ENCODE measurements around the gene ARMCX4.
"Not testable (repeated sequence)": the region's sequence is repeated elsewhere in the genome, so short reads cannot be mapped to it uniquely, and the experiment has no call there.

Gene ARMCX4

DNA sequence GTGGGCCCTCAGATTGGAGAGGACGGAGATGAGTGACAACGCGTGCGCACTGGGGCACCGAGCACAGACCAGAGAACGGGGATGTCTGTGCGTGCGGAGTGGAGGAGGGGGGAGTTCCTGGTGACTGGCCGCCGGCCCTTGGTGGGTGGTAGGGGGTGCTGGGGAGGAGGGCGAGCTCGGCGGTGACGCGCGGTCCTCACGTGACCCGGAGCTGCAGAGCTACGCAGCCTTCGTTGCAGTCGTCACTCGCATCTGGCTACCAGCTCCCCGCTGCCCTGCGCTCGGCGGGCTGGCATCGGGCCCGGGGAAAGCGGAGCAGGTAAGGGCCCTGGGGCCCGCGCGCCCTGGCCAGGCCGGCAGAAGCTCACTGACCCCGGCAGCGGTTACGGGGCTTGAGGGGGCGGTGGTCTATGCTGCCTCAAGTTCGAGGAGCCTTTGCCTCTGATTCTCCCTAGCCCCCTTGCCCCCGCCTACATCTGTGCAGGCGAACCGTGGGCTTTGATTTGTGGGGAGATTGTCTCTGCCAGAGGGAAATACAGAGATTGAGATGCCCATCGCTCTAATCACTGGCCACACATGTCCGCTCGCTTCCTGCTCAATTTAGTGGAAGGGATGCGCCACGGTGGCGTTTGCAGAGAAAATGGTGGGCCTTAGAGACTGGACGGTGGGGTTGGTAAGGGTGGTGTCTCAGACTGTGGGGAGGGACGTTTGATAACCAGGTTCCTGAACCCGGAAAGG is at the start of gene ARMCX4:
TSS of gene ARMCX4 (plus strand) at position 245 of the 738 bp plus-strand sequence. CDS start 3,134 bp downstream, outside the sequence.
- Mint-ChIP-seq H3K9me3 (no peaks in the 10 kb centered on the region), H3K27ac (no peak within 1 kb of the TSS), H3K36me3 (no peaks in the 10 kb centered on the region), H3K4me1 (peaks cover 9% of the 10 kb centered on the region), H3K27me3 (peaks cover 5% of the 10 kb centered on the region), H3K4me3 (peak within 1 kb of the TSS; percentile 78)
- CTCF ChIA-PET = interaction anchor here (0.6 to 1.0 kb wide), 2 partner anchors 15 to 102 kb away, joined by 3 to 4 read pairs; no protein-coding TSS in a partner anchor
- DNase-seq = peak; percentile 44

DNA sequence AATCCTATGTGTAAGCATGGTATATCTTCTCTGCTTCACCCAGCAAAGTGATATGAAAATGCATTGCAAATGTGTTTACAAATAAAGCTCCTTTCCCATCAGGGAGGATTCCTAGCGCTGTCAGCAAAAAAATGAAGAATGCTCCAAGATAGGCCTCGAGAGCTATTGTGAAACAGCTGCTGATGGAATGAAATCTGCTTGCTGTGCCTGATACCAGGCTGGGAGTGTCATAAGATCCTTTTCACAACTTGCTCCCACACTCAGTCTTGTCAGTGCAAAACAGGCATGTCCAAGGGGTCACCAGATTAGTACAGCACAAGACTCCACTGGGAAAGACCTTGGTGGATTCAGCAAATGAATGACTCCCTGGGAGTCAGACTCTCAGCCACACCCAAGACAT is 43.2 kb upstream of the ARMCX4 start:
- H3K4me3 Mint-ChIP-seq = no peak overlapping the region
- no peak overlapping the region for H3K27ac Mint-ChIP-seq
- no peaks in the 10 kb centered on the region for H3K27me3 Mint-ChIP-seq
- CTCF ChIA-PET = no interaction called here
- H3K4me1 Mint-ChIP-seq = peaks cover 6% of the 10 kb centered on the region
- peaks cover 1% of the 10 kb centered on the region for H3K9me3 Mint-ChIP-seq
- DNase-seq = no peak
- peaks cover 21% of the 10 kb centered on the region for H3K36me3 Mint-ChIP-seq

DNA sequence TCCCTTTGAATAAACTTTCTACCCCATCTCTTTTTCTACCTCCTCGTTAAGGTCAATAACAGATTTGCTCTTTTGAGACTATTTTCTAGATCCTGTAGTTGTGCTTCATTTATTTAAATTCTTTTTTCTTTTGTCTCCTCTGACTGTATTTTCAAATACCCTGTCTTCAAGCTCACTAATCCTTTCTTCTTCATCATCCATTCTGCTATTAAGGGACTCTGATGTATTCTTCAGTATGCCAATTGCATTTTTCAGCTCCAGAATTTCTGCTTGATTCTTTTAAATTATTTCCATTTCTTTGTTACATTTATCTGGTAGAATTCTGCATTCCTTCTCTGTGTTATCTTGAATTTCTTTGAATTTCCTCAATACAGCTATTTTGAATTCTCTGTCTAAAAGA is 36.0 kb upstream of the ARMCX4 start:
- Mint-ChIP-seq H3K4me1 (peaks cover 11% of the 10 kb centered on the region), H3K27me3 (no peaks in the 10 kb centered on the region), H3K27ac (no peak overlapping the region), H3K9me3 (no peaks in the 10 kb centered on the region), H3K4me3 (no peak overlapping the region), H3K36me3 (peaks cover 3% of the 10 kb centered on the region)
- no peak for DNase-seq
- CTCF ChIA-PET = no interaction called here

DNA sequence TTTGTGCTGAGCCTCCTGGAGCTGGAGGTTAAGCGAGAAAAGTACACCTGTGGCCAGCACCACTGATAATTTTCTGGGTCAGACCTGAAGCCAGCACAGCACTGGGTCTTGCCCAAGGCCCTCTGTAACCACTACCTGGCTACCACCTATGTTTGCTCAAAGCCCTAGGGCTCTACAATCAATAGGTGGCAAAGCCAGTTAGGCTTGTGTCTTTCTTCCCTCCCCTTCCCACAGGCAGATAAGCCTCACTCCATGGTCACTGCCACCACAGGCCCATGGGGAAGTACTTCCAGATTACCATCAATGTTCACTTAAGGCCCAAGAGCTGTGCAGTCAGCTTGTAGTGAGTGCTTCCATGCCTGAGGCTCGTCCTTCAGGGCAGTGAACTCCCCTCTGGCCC is 35.2 kb upstream of the ARMCX4 start:
- H3K27me3 Mint-ChIP-seq = no peaks in the 10 kb centered on the region
- H3K36me3 Mint-ChIP-seq = peaks cover 3% of the 10 kb centered on the region
- H3K9me3 Mint-ChIP-seq = no peaks in the 10 kb centered on the region
- peaks cover 11% of the 10 kb centered on the region for H3K4me1 Mint-ChIP-seq
- CTCF ChIA-PET = no interaction called here
- no peak overlapping the region for H3K27ac Mint-ChIP-seq
- no peak overlapping the region for H3K4me3 Mint-ChIP-seq
- no peak for DNase-seq

DNA sequence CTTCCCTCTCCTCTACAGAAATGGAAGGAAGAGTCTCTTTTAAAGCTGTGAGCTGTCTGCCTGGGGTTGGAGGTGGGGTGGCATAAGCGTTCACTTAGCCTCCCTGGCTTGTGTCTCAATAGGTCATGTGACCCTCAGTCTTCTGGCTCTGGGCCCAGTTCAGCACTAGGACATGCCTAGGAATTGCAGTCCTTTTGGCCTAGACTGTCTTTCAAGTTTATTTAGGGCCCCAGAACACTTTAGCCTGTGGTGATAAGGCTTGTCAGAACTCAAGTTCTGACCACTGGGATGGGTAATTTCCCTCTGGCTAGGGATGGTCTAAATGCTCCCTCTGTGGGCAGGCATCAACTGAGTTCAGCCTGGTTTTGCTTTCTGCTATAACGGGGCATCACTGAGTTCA is 34.3 kb upstream of the ARMCX4 start:
- no peak overlapping the region for H3K4me3 Mint-ChIP-seq
- no peaks in the 10 kb centered on the region for H3K27me3 Mint-ChIP-seq
- H3K36me3 Mint-ChIP-seq = peaks cover 3% of the 10 kb centered on the region
- CTCF ChIA-PET = no interaction called here
- H3K27ac Mint-ChIP-seq = no peak overlapping the region
- no peak for DNase-seq
- H3K9me3 Mint-ChIP-seq = no peaks in the 10 kb centered on the region
- peaks cover 8% of the 10 kb centered on the region for H3K4me1 Mint-ChIP-seq

DNA sequence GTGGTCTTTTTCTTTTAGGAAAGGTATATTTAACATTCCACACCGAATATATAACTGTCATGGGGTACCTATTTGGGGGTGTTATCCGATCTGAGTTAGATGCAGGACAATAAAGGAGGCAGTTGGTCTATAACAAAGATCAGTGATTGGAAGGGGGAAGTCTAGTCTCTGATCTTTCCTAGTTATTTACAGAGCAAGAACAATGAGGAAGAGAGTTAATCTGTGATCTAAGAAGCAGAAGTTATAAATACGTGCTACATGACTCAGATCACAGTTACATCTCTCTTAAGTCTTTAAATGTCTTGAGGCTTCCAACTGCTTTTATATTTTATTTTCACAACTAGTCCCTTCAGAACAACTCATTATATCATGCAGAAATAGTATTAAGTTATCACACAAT is 33.2 kb upstream of the ARMCX4 start:
- CTCF ChIA-PET = no interaction called here
- DNase-seq = no peak
- Mint-ChIP-seq H3K36me3 (peaks cover 3% of the 10 kb centered on the region), H3K27ac (no peak overlapping the region), H3K4me3 (no peak overlapping the region), H3K27me3 (no peaks in the 10 kb centered on the region), H3K4me1 (peaks cover 5% of the 10 kb centered on the region), H3K9me3 (no peaks in the 10 kb centered on the region)

DNA sequence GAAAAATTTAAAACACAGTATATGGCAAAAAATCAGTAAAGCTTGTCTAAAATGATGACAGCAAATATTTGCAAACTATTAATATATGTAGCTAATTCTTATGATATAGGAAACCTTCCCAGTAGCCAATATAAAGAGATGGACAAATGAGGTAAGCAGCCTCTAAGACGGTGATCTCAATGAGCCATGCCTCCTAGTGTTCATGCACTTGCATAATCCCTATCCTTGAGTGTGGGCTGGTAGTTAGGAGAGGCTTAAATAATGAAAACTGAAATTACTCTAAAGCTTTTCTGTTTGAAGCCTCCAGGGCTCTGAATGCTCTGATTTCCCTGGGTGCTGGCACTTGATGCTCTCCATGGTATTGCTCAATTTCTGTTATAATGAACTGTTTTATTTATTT is 24.6 kb upstream of the ARMCX4 start:
- Mint-ChIP-seq H3K27ac (no peak overlapping the region), H3K27me3 (no peaks in the 10 kb centered on the region), H3K4me1 (no peaks in the 10 kb centered on the region), H3K4me3 (no peak overlapping the region), H3K36me3 (no peaks in the 10 kb centered on the region), H3K9me3 (no peaks in the 10 kb centered on the region)
- no peak for DNase-seq
- CTCF ChIA-PET = no interaction called here

DNA sequence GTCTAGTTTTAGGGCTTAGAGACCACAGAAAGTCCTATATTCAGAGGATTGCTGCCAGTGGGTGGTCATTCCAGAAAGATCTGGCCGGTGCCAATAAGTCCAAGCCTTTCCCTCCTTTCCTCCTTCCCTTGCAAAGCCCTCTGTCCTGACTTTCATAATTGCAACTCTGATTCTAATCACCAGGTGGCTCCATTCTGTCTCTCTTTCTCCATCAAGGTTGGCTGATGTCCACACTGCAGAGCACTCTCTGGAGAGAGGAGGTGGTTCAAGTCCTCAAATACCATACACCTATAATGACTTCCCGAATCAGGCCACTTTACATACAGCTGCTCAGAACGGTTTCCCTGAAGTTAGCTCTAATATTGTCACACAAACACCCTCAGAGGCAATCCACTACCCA is 22.4 kb upstream of the ARMCX4 start:
- no peaks in the 10 kb centered on the region for H3K9me3 Mint-ChIP-seq
- H3K4me3 Mint-ChIP-seq = no peak overlapping the region
- CTCF ChIA-PET = no interaction called here
- no peaks in the 10 kb centered on the region for H3K27me3 Mint-ChIP-seq
- no peaks in the 10 kb centered on the region for H3K36me3 Mint-ChIP-seq
- DNase-seq = no peak
- no peaks in the 10 kb centered on the region for H3K4me1 Mint-ChIP-seq
- H3K27ac Mint-ChIP-seq = no peak overlapping the region

DNA sequence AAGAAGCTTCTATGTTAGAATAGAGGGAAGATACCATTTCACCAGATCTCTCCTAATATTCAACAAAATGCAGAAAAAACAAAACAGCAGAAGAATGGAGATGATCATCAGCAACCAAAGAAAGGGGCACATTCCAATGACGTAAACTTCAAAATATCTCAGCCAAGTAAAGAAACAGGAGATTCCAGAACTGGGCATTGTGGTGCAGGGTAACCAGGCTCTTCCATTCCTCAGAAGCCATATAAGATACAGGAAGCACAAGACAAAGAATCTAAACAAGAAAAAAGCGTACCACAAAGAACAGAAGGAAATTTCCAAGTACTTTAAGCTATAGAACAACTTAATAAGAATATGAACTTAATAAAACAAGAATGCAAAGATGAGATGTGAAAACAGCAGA is 6.9 kb upstream of the ARMCX4 start:
- CTCF ChIA-PET = no interaction called here
- Mint-ChIP-seq H3K9me3 (no peaks in the 10 kb centered on the region), H3K27ac (no peak overlapping the region), H3K4me1 (no peaks in the 10 kb centered on the region), H3K27me3 (no peaks in the 10 kb centered on the region), H3K36me3 (no peaks in the 10 kb centered on the region), H3K4me3 (no peak overlapping the region)
- DNase-seq = no peak

DNA sequence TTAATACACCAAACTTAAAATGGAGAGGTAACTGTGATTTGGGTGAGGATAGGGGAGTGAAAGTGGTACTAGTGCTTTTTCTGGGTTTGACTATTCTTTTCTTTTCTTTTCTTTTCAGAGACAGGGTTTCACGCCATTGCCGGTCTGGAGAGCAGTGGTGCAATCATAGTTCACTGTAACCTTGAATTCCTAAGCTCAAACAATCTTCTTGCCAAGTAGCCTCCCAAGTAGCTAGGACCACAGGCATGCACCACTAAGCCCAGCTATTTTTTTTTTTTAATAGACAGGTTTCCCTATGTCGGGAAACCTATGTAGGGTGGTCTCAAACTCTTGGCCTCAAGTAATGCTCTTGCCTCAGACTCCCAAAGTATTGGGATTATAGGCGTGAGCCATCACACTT is 3.0 kb upstream of the ARMCX4 start:
- H3K27me3 Mint-ChIP-seq = peaks cover 5% of the 10 kb centered on the region
- CTCF ChIA-PET = no interaction called here
- H3K4me1 Mint-ChIP-seq = peaks cover 9% of the 10 kb centered on the region
- H3K27ac Mint-ChIP-seq = no peak overlapping the region
- no peaks in the 10 kb centered on the region for H3K36me3 Mint-ChIP-seq
- no peak overlapping the region for H3K4me3 Mint-ChIP-seq
- no peak for DNase-seq
- H3K9me3 Mint-ChIP-seq = no peaks in the 10 kb centered on the region

DNA sequence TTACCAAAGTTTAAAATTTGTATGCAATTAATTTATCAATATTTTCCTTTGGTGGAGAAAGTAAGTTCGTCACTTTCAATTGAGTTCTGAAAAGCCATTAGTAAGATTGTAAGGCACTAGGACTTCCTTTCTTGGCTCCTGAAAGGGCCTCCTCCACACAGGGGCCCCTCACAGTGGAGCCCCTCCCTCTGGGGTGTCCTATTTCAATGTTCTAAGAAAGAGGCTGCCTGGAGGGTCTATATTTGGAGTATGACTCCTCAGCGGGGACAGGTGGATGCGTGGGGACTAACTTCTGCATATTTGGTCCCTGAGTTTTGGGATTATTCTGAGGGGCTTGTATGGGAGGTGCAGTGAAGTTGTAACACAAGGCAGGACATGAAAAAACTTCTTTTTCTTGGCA is 1.6 kb upstream of the ARMCX4 start:
- Mint-ChIP-seq H3K4me1 (peaks cover 9% of the 10 kb centered on the region), H3K36me3 (no peaks in the 10 kb centered on the region), H3K27me3 (peaks cover 5% of the 10 kb centered on the region), H3K27ac (no peak overlapping the region), H3K4me3 (no peak overlapping the region), H3K9me3 (no peaks in the 10 kb centered on the region)
- no peak for DNase-seq
- CTCF ChIA-PET = no interaction called here

DNA sequence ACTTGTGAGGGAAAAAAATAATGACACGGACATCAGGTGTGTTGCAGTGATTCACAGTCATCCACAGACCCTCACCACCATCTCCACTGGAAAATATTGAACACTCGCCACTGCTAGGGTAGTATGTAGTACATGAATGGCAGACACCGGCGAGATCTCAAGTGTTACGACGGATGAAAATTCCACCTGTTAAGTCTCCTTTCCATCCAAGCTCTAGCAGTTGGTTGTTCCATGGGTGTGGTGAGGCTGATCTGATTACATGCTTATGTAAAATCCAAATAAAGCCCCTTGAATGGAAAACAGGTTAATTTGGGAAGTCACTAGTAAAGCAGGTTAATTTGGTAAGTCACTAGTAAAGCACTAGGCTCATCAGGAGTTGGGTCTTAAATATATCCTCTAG is 1.1 kb upstream of the ARMCX4 start:
- no peak overlapping the region for H3K27ac Mint-ChIP-seq
- H3K4me3 Mint-ChIP-seq = no peak overlapping the region
- no peaks in the 10 kb centered on the region for H3K36me3 Mint-ChIP-seq
- H3K27me3 Mint-ChIP-seq = peaks cover 5% of the 10 kb centered on the region
- CTCF ChIA-PET = interaction anchor here (1.0 kb wide), 1 partner anchor 16 kb away, joined by 3 read pairs; no protein-coding TSS in a partner anchor
- H3K9me3 Mint-ChIP-seq = no peaks in the 10 kb centered on the region
- no peak for DNase-seq
- peaks cover 9% of the 10 kb centered on the region for H3K4me1 Mint-ChIP-seq

DNA sequence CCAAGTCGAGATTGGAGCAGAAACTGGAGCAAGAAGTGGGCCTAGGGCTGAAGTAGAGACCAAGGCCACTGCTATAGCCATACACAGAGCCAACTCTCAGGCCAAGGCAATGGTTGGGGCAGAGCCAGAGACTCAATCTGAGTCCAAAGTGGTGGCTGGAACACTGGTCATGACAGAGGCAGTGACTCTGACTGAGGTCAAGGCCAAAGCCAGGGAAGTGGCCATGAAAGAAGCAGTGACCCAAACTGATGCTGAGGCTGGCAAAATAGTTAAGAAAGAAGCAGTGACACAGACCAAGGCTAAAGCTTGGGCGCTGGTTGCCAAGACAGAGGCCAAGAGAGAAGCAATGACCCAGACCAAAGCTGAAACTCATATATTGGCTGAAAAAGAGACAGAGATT is 3.5 kb downstream of the ARMCX4 start:
- no peaks in the 10 kb centered on the region for H3K36me3 Mint-ChIP-seq
- no peak overlapping the region for H3K4me3 Mint-ChIP-seq
- peaks cover 5% of the 10 kb centered on the region for H3K27me3 Mint-ChIP-seq
- no peak overlapping the region for H3K27ac Mint-ChIP-seq
- no peaks in the 10 kb centered on the region for H3K9me3 Mint-ChIP-seq
- no peak for DNase-seq
- CTCF ChIA-PET = no interaction called here
- peaks cover 9% of the 10 kb centered on the region for H3K4me1 Mint-ChIP-seq

DNA sequence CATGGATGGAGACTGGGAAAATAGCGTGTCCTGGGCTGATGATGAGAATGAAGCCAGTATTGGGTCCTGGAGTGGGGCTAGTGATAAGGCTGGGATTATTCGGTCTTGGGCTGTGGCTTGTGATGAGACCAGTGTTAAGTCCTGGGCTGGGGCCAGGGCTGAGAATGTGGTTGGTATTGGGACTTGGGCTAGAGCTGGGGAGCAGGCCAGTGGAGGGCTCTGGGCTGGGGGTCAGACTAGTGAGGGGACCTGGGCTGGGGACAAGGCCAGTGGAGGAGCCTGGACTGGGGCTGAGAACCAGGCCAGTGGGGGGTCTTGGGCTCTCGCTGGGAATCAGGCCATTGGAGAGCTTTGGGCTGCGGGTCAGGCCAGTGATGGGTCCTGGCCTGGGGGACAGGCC is 6.7 kb downstream of the ARMCX4 start:
- no peaks in the 10 kb centered on the region for H3K27me3 Mint-ChIP-seq
- H3K27ac Mint-ChIP-seq = no peak overlapping the region
- CTCF ChIA-PET = no interaction called here
- H3K4me1 Mint-ChIP-seq = no peaks in the 10 kb centered on the region
- no peak for DNase-seq
- no peaks in the 10 kb centered on the region for H3K9me3 Mint-ChIP-seq
- no peaks in the 10 kb centered on the region for H3K36me3 Mint-ChIP-seq
- H3K4me3 Mint-ChIP-seq = no peak overlapping the region

DNA sequence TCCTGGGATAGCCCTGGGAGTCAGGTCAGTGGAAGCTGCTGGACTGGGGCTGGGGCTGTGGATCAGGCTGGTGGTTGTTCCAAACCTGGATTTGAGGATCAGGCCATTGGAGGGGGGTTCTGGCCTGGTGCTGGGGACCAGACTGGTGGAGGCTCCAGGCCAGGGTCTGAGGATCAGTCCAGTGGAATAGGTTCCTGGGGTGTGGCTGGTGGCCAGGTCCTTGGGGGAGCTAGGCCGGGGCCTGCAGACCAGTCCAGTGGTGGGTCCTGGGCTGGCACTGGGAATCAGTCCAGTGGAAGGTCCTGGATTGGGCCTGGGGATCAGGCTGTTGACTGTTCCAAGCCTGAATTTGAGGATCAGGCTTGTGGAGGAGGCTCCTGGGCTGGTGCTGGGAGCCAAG is 8.0 kb downstream of the ARMCX4 start:
- CTCF ChIA-PET = no interaction called here
- no peaks in the 10 kb centered on the region for H3K36me3 Mint-ChIP-seq

DNA sequence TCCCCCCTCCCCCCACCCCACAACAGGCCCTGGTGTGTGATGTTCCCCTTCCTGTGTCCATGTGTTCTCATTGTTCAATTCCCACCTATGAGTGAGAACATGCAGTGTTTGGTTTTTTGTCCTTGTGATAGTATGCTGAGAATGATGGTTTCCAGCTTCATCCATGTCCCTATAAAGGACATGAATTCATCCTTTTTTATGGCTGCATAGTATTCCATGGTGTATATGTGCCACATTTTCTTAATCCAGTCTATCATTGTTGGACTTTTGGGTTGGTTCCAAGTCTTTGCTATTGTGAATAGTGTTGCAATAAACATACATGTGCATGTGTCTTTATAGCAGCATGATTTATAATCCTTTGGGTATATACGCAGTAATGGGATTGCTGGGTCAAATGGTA is 17.7 kb downstream of the ARMCX4 start:
- H3K27ac Mint-ChIP-seq, DNase-seq, H3K27me3 Mint-ChIP-seq, H3K9me3 Mint-ChIP-seq, H3K4me1 Mint-ChIP-seq, H3K4me3 Mint-ChIP-seq, CTCF ChIA-PET, H3K36me3 Mint-ChIP-seq: not testable (repeated sequence)

More for the DNA sequence above, 8.0 kb downstream of the ARMCX4 start:
- no peaks in the 10 kb centered on the region for H3K4me1 Mint-ChIP-seq
- H3K4me3 Mint-ChIP-seq = no peak overlapping the region
- no peaks in the 10 kb centered on the region for H3K9me3 Mint-ChIP-seq
- no peaks in the 10 kb centered on the region for H3K27me3 Mint-ChIP-seq
- DNase-seq = no peak
- H3K27ac Mint-ChIP-seq = no peak overlapping the region
